Astrocyte (in vitro differentiated cells and primary cell): ENCODE results near the gene DNTT. TPM values are rescaled to one million over a fixed set of nuclear protein-coding genes. Genes with fewer than 3 reads are reported as not detected.
"Not testable (repeated sequence)": the region's sequence is repeated elsewhere in the genome, so short reads cannot be mapped to it uniquely, and the experiment has no call there.

ENCODE experiments used
- DNase-seq: peaks from one replicate; pipeline ENCODE4 v3.0.0-alpha.2; 2010; ENCODE audit warnings: low read depth
- FAIRE-seq: peaks from 2 replicates; lab custom pipeline; 2011; peaks lifted over from hg19 to GRCh38; lab: Jason Lieb, UNC
- H2AFZ ChIP-seq: 2 replicates; pipeline ENCODE4 v1.6.0; 2012; ENCODE audit warnings: low read depth, low read length, inconsistent platforms
- H3K27ac ChIP-seq: 2 replicates; pipeline ENCODE4 v1.5.1; 2011; ENCODE audit warnings: low read depth, low read length, inconsistent platforms
- H3K27me3 ChIP-seq: 2 replicates; pipeline ENCODE4 v1.6.0; 2011; ENCODE audit warnings: low read length, inconsistent platforms; ENCODE audit not compliant: insufficient read depth
- H3K36me3 ChIP-seq: 2 replicates; pipeline ENCODE4 v1.5.1; 2011; ENCODE audit warnings: low read length, inconsistent platforms; ENCODE audit not compliant: insufficient read depth
- H3K4me1 ChIP-seq: 2 replicates; pipeline ENCODE4 v1.5.1; 2011; ENCODE audit warnings: low read length, inconsistent platforms; ENCODE audit not compliant: insufficient read depth
- H3K4me2 ChIP-seq: 2 replicates; pipeline ENCODE4 v1.6.0; 2012; ENCODE audit warnings: low read length, inconsistent platforms
- H3K4me3 ChIP-seq: 2 replicates; pipeline ENCODE4 v1.5.1; 2011; ENCODE audit warnings: low read depth, mild to moderate bottlenecking, low read length, inconsistent platforms; ENCODE audit not compliant: insufficient read depth
- H3K79me2 ChIP-seq: 2 replicates; pipeline ENCODE4 v1.6.0; 2012; ENCODE audit warnings: mild to moderate bottlenecking, low read length, inconsistent platforms; ENCODE audit not compliant: insufficient read depth
- H3K9ac ChIP-seq: 2 replicates; pipeline ENCODE4 v1.6.0; 2012; ENCODE audit warnings: mild to moderate bottlenecking, low read length, inconsistent platforms
- H3K9me3 ChIP-seq: 2 replicates; pipeline ENCODE4 v1.5.1; 2012; ENCODE audit warnings: low read depth, mild to moderate bottlenecking, low read length, inconsistent platforms; ENCODE audit not compliant: insufficient read depth
- H4K20me1 ChIP-seq: 2 replicates; pipeline ENCODE4 v1.6.0; 2012; ENCODE audit warnings: low read length, inconsistent platforms; ENCODE audit not compliant: insufficient read depth
- H3K27ac Mint-ChIP-seq: one replicate; pipeline ENCODE4 v1.8.0; 2021; ENCODE audit warnings: mild to moderate bottlenecking, mixed read lengths; ENCODE audit not compliant: unreplicated experiment
- H3K27me3 Mint-ChIP-seq: one replicate; pipeline ENCODE4 v1.8.0; 2021; ENCODE audit warnings: low read depth, mixed read lengths; ENCODE audit not compliant: unreplicated experiment
- H3K36me3 Mint-ChIP-seq: one replicate; pipeline ENCODE4 v1.8.0; 2021; ENCODE audit warnings: low read depth, mixed read lengths; ENCODE audit not compliant: unreplicated experiment
- H3K4me1 Mint-ChIP-seq: one replicate; pipeline ENCODE4 v1.8.0; 2021; ENCODE audit warnings: low read depth, mixed read lengths; ENCODE audit not compliant: unreplicated experiment
- H3K4me3 Mint-ChIP-seq: one replicate; pipeline ENCODE4 v1.8.0; 2021; ENCODE audit warnings: mild to moderate bottlenecking, moderate library complexity, mixed read lengths; ENCODE audit not compliant: unreplicated experiment
- H3K9me3 Mint-ChIP-seq: one replicate; pipeline ENCODE4 v1.8.0; 2021; ENCODE audit warnings: mild to moderate bottlenecking, mixed read lengths; ENCODE audit not compliant: unreplicated experiment
- EZH2 ChIP-seq: IDR thresholded peaks from 2 replicates; pipeline ENCODE4 v1.6.1; 2012; ENCODE audit warnings: mild to moderate bottlenecking, low read length, inconsistent platforms; ENCODE audit not compliant: insufficient read depth
- total RNA-seq: library from RNA; stranded (reverse); gene quantifications from 2 replicates; pipeline ENCODE4 v1.2.1, GENCODE V29; 2021
- TF ChIP-seq, protein P1 (sequence below): IDR thresholded peaks from 2 replicates; pipeline ENCODE4 v1.5.1; 2011; ENCODE audit warnings: low read depth, mild to moderate bottlenecking, inconsistent platforms, low read length, moderate library complexity; ENCODE audit not compliant: insufficient read depth

DNTT gene
- total RNA-seq, 1 donor from 2014 or later, result not detected

DNA sequence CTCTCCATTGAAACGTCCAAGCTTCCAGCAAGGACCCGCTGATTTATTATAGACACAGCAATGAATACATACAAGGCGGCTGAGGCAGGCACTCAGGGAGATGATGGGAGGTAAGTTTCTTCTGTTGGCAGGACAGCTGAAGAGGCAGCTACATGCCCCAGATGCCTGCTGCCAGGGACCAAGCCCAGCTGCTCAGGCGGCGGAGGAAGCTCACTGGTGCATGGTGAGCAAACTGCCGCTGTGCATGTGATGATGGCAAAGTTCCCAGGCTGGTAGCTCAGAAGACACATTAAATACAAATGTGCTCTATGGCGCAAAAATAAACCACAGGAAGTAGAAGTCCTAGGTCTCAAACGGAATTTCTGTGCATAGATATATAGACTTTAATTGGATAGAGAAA, 2.3 kb downstream of the DNTT start:
- DNase-seq (no peak), FAIRE-seq (no peak)
- Histone ChIP-seq H3K4me2 (no peak overlapping the region), H2AFZ (no peak overlapping the region), H3K27ac (no peak overlapping the region), H4K20me1 (no peaks in the 10 kb centered on the region), H3K79me2 (no peaks in the 10 kb centered on the region), H3K4me3 (no peak overlapping the region), H3K9me3 (no peaks in the 10 kb centered on the region), H3K27me3 (peaks cover 3% of the 10 kb centered on the region), H3K36me3 (no peaks in the 10 kb centered on the region), H3K4me1 (no peaks in the 10 kb centered on the region), H3K9ac (no peak overlapping the region)
- no peak overlapping the region for H3K4me3 Mint-ChIP-seq
- TF ChIP-seq EZH2, result no peak
- TF ChIP-seq, protein P1, sequence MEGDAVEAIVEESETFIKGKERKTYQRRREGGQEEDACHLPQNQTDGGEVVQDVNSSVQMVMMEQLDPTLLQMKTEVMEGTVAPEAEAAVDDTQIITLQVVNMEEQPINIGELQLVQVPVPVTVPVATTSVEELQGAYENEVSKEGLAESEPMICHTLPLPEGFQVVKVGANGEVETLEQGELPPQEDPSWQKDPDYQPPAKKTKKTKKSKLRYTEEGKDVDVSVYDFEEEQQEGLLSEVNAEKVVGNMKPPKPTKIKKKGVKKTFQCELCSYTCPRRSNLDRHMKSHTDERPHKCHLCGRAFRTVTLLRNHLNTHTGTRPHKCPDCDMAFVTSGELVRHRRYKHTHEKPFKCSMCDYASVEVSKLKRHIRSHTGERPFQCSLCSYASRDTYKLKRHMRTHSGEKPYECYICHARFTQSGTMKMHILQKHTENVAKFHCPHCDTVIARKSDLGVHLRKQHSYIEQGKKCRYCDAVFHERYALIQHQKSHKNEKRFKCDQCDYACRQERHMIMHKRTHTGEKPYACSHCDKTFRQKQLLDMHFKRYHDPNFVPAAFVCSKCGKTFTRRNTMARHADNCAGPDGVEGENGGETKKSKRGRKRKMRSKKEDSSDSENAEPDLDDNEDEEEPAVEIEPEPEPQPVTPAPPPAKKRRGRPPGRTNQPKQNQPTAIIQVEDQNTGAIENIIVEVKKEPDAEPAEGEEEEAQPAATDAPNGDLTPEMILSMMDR, result no peak
- no peak overlapping the region for H3K27ac Mint-ChIP-seq
- peaks cover 14% of the 10 kb centered on the region for H3K27me3 Mint-ChIP-seq
- H3K4me1 Mint-ChIP-seq, result no peaks in the 10 kb centered on the region
- H3K36me3 Mint-ChIP-seq, result no peaks in the 10 kb centered on the region
- H3K9me3 Mint-ChIP-seq, result no peaks in the 10 kb centered on the region

DNA sequence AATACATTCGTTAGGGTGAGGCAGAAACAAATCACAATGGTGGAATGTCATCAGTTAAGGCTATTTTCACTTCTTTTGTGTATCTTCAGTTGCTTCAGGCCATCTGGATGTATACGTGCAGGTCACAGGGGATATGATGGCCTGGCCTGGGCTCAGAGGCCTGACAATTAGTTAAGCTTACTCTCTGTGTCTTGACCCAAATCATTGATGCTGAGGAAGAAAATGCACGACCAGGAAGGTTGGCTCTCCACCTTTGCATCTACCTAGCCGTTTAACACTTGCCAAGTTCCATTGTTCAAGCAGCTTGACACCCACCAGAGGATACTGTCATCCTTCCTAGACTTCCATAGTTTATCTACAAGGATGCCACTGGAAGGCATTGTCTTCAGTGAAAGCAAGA, 4.6 kb downstream of the DNTT start:
- H3K9me3 ChIP-seq, H3K4me1 Mint-ChIP-seq, H3K36me3 Mint-ChIP-seq, FAIRE-seq, H2AFZ ChIP-seq, H3K27ac ChIP-seq, H3K9me3 Mint-ChIP-seq, H3K27me3 ChIP-seq, DNase-seq, H3K9ac ChIP-seq, H3K4me3 ChIP-seq, H3K4me3 Mint-ChIP-seq, H4K20me1 ChIP-seq, H3K27ac Mint-ChIP-seq, H3K4me2 ChIP-seq, H3K79me2 ChIP-seq, H3K36me3 ChIP-seq, H3K4me1 ChIP-seq: not testable (repeated sequence)
- H3K27me3 Mint-ChIP-seq, result peaks cover 11% of the 10 kb centered on the region

DNA sequence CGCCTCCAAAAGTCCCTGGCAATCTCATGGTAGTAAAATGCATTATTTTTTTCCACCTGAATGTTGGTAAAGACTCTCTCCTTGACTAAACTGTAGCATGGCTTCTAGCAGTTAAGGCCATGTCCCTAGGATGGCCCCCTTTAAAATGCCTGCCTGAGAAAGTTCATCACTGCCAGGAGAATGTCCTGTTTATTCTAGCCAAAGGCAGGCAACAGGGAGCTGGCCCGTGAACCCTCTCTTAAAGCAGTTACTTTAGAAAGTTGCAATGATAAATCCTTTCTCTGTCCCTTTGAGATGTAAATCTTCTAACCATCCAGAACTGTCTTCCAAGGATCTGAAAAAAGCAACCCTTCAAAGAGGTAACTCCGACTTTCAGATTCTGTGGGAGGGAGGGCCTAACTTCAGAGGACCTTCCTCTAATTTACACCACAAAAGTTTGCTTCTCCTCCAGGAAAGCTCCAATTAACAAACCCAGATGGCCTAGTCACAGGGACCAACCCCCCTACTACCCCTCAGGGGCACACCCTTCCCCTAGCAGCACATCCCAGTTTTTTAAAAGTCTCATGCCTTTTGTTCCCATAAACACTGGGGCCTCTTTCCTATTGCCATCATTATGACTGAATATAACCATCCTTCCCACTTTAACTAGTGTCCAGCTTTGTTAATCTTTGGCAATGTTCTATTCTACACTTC, 5.5 kb downstream of the DNTT start:
- H3K4me1 Mint-ChIP-seq, result no peaks in the 10 kb centered on the region
- H3K27ac ChIP-seq, result no peak overlapping the region

More for the DNA sequence above, 5.5 kb downstream of the DNTT start:
- H3K27me3 ChIP-seq, result peaks cover 4% of the 10 kb centered on the region
- no peak for TF ChIP-seq EZH2
- TF ChIP-seq, protein P1, result no peak
- no peaks in the 10 kb centered on the region for H3K9me3 Mint-ChIP-seq
- H3K27me3 Mint-ChIP-seq, result peaks cover 6% of the 10 kb centered on the region
- H3K4me2 ChIP-seq, result no peak overlapping the region
- H3K36me3 Mint-ChIP-seq, result no peaks in the 10 kb centered on the region
- no peak overlapping the region for H3K9ac ChIP-seq
- H2AFZ ChIP-seq, result no peak overlapping the region
- no peak overlapping the region for H3K4me3 Mint-ChIP-seq
- DNase-seq (no peak), FAIRE-seq (no peak)
- no peaks in the 10 kb centered on the region for H3K4me1 ChIP-seq
- H3K4me3 ChIP-seq, result no peak overlapping the region
- H3K9me3 ChIP-seq, result no peaks in the 10 kb centered on the region
- H3K79me2 ChIP-seq, result no peaks in the 10 kb centered on the region
- no peaks in the 10 kb centered on the region for H4K20me1 ChIP-seq
- H3K27ac Mint-ChIP-seq, result no peak overlapping the region
- no peaks in the 10 kb centered on the region for H3K36me3 ChIP-seq
